Measurements from ENCODE around the gene CSRP3.

Gene CSRP3

GRCh38 chr11:19225123-19225522, 23.3 kb upstream of the CSRP3 start:
- DNase-seq = no peak

GRCh38 chr11:19220903-19221724, 19.3 kb upstream of the CSRP3 start:
- DNase-seq = no peak

GRCh38 chr11:19218786-19219460, 17.1 kb upstream of the CSRP3 start:
- DNase-seq = peak; percentile 61

GRCh38 chr11:19218216-19218615, 16.4 kb upstream of the CSRP3 start:
- no peak for DNase-seq

GRCh38 chr11:19216709-19217374, 15.1 kb upstream of the CSRP3 start:
- DNase-seq = no peak

GRCh38 chr11:19216021-19216420, 14.2 kb upstream of the CSRP3 start:
- no peak for DNase-seq

GRCh38 chr11:19209617-19210370, 8.0 kb upstream of the CSRP3 start:
- DNase-seq = no peak

GRCh38 chr11:19208959-19209546, 7.3 kb upstream of the CSRP3 start:
- DNase-seq = no peak

- no peak for DNase-seq
Observed at GRCh38 chr11:19208181-19208580, 6.4 kb upstream of the CSRP3 start.

GRCh38 chr11:19204836-19205235, 3.1 kb upstream of the CSRP3 start:
- DNase-seq = no peak

- DNase-seq = no peak
Observed at GRCh38 chr11:19200410-19201201, 1.2 kb downstream of the CSRP3 start.

- no peak for DNase-seq
Observed at GRCh38 chr11:19199771-19200170, 2.0 kb downstream of the CSRP3 start.

GRCh38 chr11:19199048-19199447, 2.7 kb downstream of the CSRP3 start:
- no peak for DNase-seq

- DNase-seq = no peak
Observed at GRCh38 chr11:19196432-19196831, 5.4 kb downstream of the CSRP3 start.

- no peak for DNase-seq
Observed at GRCh38 chr11:19194620-19195308, 7.0 kb downstream of the CSRP3 start.

- no peak for DNase-seq
Observed at GRCh38 chr11:19193916-19194315, 7.9 kb downstream of the CSRP3 start.

- no peak for DNase-seq
Observed at GRCh38 chr11:19191530-19192169, 10.1 kb downstream of the CSRP3 start.

GRCh38 chr11:19187833-19188258, 13.9 kb downstream of the CSRP3 start:
- no peak for DNase-seq

GRCh38 chr11:19187114-19187832, 14.5 kb downstream of the CSRP3 start:
- DNase-seq = no peak

GRCh38 chr11:19185516-19186052, 16.2 kb downstream of the CSRP3 start:
- DNase-seq = no peak
